Hippocampal formation (tissue), 2 donors: Measurements from ENCODE around the gene GTSF1L.
"Not testable (repeated sequence)": the region's sequence is repeated elsewhere in the genome, so short reads cannot be mapped to it uniquely, and the experiment has no call there.

Source experiments
- DNase-seq, 2 donors: peaks; one replicate each; lab custom pipeline; 2025; lab: John Stamatoyannopoulos, UW

Gene GTSF1L

GRCh38 chr20:43726811-43727338 is at the start of gene GTSF1L:
TSS of gene GTSF1L (minus strand) at chr20:43727002. CDS start at chr20:43726694, 308 bp downstream.
- DNase-seq, result no peak

GRCh38 chr20:43774754-43775153 is 48.0 kb upstream of the GTSF1L start:
- no peak for DNase-seq

GRCh38 chr20:43771503-43772190 is 44.8 kb upstream of the GTSF1L start:
- DNase-seq, result no peak

GRCh38 chr20:43770342-43770741 is 43.5 kb upstream of the GTSF1L start:
- no peak for DNase-seq

- DNase-seq, result peak in 1 of 2 donors; percentile 12
Observed at GRCh38 chr20:43767686-43768474, 41.1 kb upstream of the GTSF1L start.

- no peak for DNase-seq
Observed at GRCh38 chr20:43766917-43767316, 40.1 kb upstream of the GTSF1L start.

GRCh38 chr20:43766385-43766784 is 39.6 kb upstream of the GTSF1L start:
- DNase-seq, result peak; percentile 46 to 55

GRCh38 chr20:43765916-43766315 is 39.1 kb upstream of the GTSF1L start:
- DNase-seq, result peak in 1 of 2 donors; percentile 10

- DNase-seq, result no peak
Observed at GRCh38 chr20:43762911-43763310, 36.1 kb upstream of the GTSF1L start.

GRCh38 chr20:43761386-43762340 is 34.9 kb upstream of the GTSF1L start:
- no peak for DNase-seq

- not testable (repeated sequence) for DNase-seq
Observed at GRCh38 chr20:43757888-43758287, 31.1 kb upstream of the GTSF1L start.

GRCh38 chr20:43755851-43756250 is 29.0 kb upstream of the GTSF1L start:
- no peak for DNase-seq

GRCh38 chr20:43755390-43755789 is 28.6 kb upstream of the GTSF1L start:
- DNase-seq, result no peak

- peak in 1 of 2 donors; percentile 22 for DNase-seq
Observed at GRCh38 chr20:43752561-43753301, 25.9 kb upstream of the GTSF1L start.

- no peak for DNase-seq
Observed at GRCh38 chr20:43752051-43752360, 25.2 kb upstream of the GTSF1L start.

- DNase-seq, result peak in 1 of 2 donors; percentile 2
Observed at GRCh38 chr20:43751167-43752050, 24.6 kb upstream of the GTSF1L start.

- DNase-seq, result no peak
Observed at GRCh38 chr20:43750774-43751166, 24.0 kb upstream of the GTSF1L start.

- DNase-seq, result peak; percentile 10 to 39
Observed at GRCh38 chr20:43749734-43750294, 23.0 kb upstream of the GTSF1L start.

- no peak for DNase-seq
Observed at GRCh38 chr20:43748274-43748673, 21.5 kb upstream of the GTSF1L start.
